Motor neuron (in vitro differentiated cells): ENCODE data around the gene MLLT3. TPM values are rescaled to one million over a fixed set of nuclear protein-coding genes. Genes with fewer than 3 reads are reported as not detected.
A peak's percentile ranks its signal among the peaks of the same experiment; 100 is the strongest.

Source experiments
- ATAC-seq, 8 experiments: fragments of 200-7000 bp; cut with Tn5 transposase; replicated peaks in 6 of 8; 2 replicates each; pipeline ENCODE4 v1.8.0; 2021; ENCODE audit warnings: mild to moderate bottlenecking in 8 of 8, moderate library complexity in 8 of 8
- H3K27ac ChIP-seq, 2 donors: fragments of 250-450 bp; sonication (Bioruptor Pico); 2 replicates each; pipeline ENCODE4 v1.9.0; 2021; ENCODE audit warnings: antibody characterized with exemption in 2 of 2, mild to moderate bottlenecking in 2 of 2, moderate library complexity in 1 of 2
- H3K4me1 ChIP-seq, 2 donors: fragments of 250-450 bp; sonication (Bioruptor Pico); replicated peaks in 1 of 2; 2 replicates each; pipeline ENCODE4 v1.6.1; 2021; ENCODE audit warnings: antibody characterized with exemption in 2 of 2, mild to moderate bottlenecking in 2 of 2, moderate library complexity in 1 of 2
- H3K4me3 ChIP-seq, 5 donors: fragments of 250-450 bp; sonication (Bioruptor Pico); 2 replicates each; pipeline ENCODE4 v1.9.0; 2021; ENCODE audit warnings: antibody characterized with exemption in 5 of 5, mild to moderate bottlenecking in 5 of 5, moderate library complexity in 4 of 5
- WGBS, 10 experiments: fragments of 450-650 bp; shearing (Covaris generic); methylation state at CpG; one replicate each; pipeline ENCODE4 v1.0.0; 2022; 5-methylcytosine and 5-hydroxymethylcytosine counted together
- in situ Hi-C, 9 experiments: fragments of 400-800 bp; cut with MboI; loops; one replicate each; pipeline ENCODE4 v1.15.0; 2021; ENCODE audit warnings: low sequenced_read_pairs in 9 of 9, low pct_unique_long_range_greater_than_20kb in 2 of 9; ENCODE audit not compliant: unreplicated experiment in 9 of 9
- total RNA-seq, 8 experiments: library from RNA; unstranded; fragments of 300-600 nt; gene quantifications; 2 replicates each; pipeline versions ENCODE4 v1.2.3 to v1.2.4, GENCODE V29; 2022

Gene MLLT3
- total RNA-seq, 8 experiments from 2014 or later, result 10.8 to 63.2 (median 31.6) TPM

- Histone ChIP-seq H3K4me3 (no peak overlapping the region), H3K27ac (no peak overlapping the region), H3K4me1 (no peaks in the 10 kb centered on the region)
- in situ Hi-C loops, result loop anchor here in 4 of 9 experiments (25.0 kb wide), 3 partner anchors 288 to 712 kb away; no protein-coding TSS in a partner anchor
- no peak for ATAC-seq
- WGBS, 10 experiments, result 50 to 100% (median 78%) methylated on average over 1 of the region's 1 CpG
Observed at GRCh38 chr9:20649381-20649780, 27.1 kb upstream of the MLLT3 start.

DNA sequence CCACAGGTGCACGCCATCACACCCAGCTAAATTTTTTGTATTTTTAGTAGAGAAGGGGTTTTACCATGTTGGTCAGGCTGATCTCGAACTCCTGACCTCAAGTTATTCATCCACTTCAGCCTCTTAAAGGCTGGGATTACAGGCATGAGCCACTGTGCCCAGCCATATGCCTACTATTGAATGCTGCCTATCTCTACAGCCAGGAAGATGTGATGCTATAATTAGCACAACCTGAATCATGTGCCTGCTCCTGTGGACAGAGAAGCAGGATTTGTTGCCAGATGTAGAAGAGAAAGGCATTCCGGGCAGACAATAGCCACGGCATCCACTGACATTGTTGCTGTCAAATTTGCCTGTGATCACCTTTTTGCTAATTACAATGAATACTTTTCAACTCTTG lies 24.4 kb upstream of the MLLT3 start:
- ATAC-seq, result peak in 3 of 8 experiments; percentile 35 to 62 (median 60)
- 50 to 100% (median 86%) methylated on average over 1 to 4 of the region's 4 CpGs; no CpG with 5 or more reads in 2 of the 10 experiments for WGBS, 10 experiments
- in situ Hi-C loops, result loop anchor here in 4 of 9 experiments (25.0 kb wide), 3 partner anchors 291 to 709 kb away; no protein-coding TSS in a partner anchor
- H3K4me1 ChIP-seq, result no peaks in the 10 kb centered on the region
- no peak overlapping the region for H3K27ac ChIP-seq
- no peak overlapping the region for H3K4me3 ChIP-seq

- in situ Hi-C loops, result loop anchor here in 4 of 9 experiments (25.0 kb wide), 3 partner anchors 294 to 706 kb away; no protein-coding TSS in a partner anchor
- WGBS, 10 experiments, result 0 to 100% (median 94%) methylated on average over 1 to 3 of the region's 3 CpGs; no CpG with 5 or more reads in 7 of the 10 experiments
- Histone ChIP-seq H3K4me1 (no peaks in the 10 kb centered on the region), H3K27ac (no peak overlapping the region), H3K4me3 (no peak overlapping the region)
- ATAC-seq, result peak in 3 of 8 experiments; percentile 55 to 81 (median 70)
Observed at GRCh38 chr9:20643660-20644059, 21.4 kb upstream of the MLLT3 start.

- Histone ChIP-seq H3K4me3 (no peak overlapping the region), H3K4me1 (peaks cover 0 to 2% of the 10 kb centered on the region in 2 donors), H3K27ac (no peak overlapping the region)
- WGBS, 10 experiments, result 0 to 100% (median 50%) methylated on average over 1 of the region's 1 CpG; no CpG with 5 or more reads in 4 of the 10 experiments
- in situ Hi-C loops, result loop anchor here in 4 of 9 experiments (25.0 kb wide), 3 partner anchors 295 to 705 kb away; no protein-coding TSS in a partner anchor
- ATAC-seq, result no peak
Observed at GRCh38 chr9:20642045-20642444, 19.7 kb upstream of the MLLT3 start.

DNA sequence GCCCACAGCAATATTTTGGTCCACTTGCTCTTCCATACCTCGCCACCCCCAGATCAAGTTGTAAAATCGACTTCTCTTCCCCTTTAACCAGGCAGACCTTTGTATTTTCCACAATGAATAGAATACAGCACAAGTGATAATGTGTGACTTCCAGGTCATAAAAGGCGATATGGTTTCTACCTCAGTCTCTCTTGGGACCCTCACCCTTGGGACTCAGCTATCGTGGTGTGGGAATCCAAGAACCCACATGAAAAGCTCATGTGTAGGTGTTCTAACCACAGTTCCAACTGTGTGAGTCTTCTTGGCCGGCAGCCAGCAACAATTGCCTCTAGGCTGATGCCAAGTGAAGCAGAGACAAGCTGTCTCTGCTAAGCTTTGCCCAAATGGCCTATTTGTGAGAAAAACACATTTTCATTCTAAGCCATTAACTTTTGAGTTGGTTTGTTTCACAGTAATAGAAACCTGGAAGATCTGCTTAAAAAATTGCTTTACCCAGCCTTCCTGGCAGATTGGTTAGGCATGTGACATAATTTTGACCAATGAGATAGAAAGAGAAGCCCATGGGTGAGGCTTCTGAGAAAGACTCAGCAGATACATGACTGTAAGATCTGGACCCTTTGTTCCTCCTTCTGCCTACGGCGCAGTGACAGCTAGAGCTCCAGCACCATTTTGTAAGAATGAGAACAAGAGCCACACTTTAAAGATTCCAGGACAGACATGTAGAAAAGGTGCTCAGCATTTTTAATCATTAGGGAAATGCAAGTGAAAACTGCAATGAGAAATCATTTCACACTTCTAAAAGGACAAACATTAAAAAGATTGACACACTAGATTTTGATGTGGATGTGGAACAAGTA lies 18.3 kb upstream of the MLLT3 start:
- no peak overlapping the region for H3K4me3 ChIP-seq
- 64 to 100% (median 86%) methylated on average over 1 to 6 of the region's 7 CpGs; no CpG with 5 or more reads in 1 of the 10 experiments for WGBS, 10 experiments
- ATAC-seq, result peak in 2 of 8 experiments; percentile 22 to 26
- peaks cover 0 to 5% of the 10 kb centered on the region in 2 donors for H3K4me1 ChIP-seq
- in situ Hi-C loops, result loop anchor here in 4 of 9 experiments (25.0 kb wide), 3 partner anchors 297 to 703 kb away; no protein-coding TSS in a partner anchor
- no peak overlapping the region for H3K27ac ChIP-seq

- peaks cover 0 to 5% of the 10 kb centered on the region in 2 donors for H3K4me1 ChIP-seq
- in situ Hi-C loops, result loop anchor here in 4 of 9 experiments (25.0 kb wide), 3 partner anchors 300 to 700 kb away; no protein-coding TSS in a partner anchor
- no peak overlapping the region for H3K4me3 ChIP-seq
- WGBS, 10 experiments, result 43 to 67% (median 58%) methylated on average over 1 to 3 of the region's 3 CpGs; no CpG with 5 or more reads in 2 of the 10 experiments
- peak; percentile 22 to 91 (median 57) for ATAC-seq
- no peak overlapping the region for H3K27ac ChIP-seq
Observed at GRCh38 chr9:20636888-20637440, 14.7 kb upstream of the MLLT3 start.

GRCh38 chr9:20634895-20635294 lies 12.6 kb upstream of the MLLT3 start:
- ATAC-seq, result no peak
- Histone ChIP-seq H3K4me3 (no peak overlapping the region), H3K4me1 (peaks cover 0 to 10% of the 10 kb centered on the region in 2 donors), H3K27ac (no peak overlapping the region)
- in situ Hi-C loops, result loop anchor here in 4 of 9 experiments (25.0 kb wide), 3 partner anchors 302 to 698 kb away; no protein-coding TSS in a partner anchor
- 37 to 100% (median 68%) methylated on average over 1 to 4 of the region's 4 CpGs; no CpG with 5 or more reads in 1 of the 10 experiments for WGBS, 10 experiments

GRCh38 chr9:20632705-20633104 lies 10.4 kb upstream of the MLLT3 start:
- Histone ChIP-seq H3K4me3 (no peak overlapping the region), H3K4me1 (peaks cover 0 to 10% of the 10 kb centered on the region in 2 donors), H3K27ac (no peak overlapping the region)
- in situ Hi-C loops, result loop anchor here in 4 of 9 experiments (25.0 kb wide), 3 partner anchors 305 to 695 kb away; no protein-coding TSS in a partner anchor
- WGBS, 10 experiments, result 20 to 100% (median 83%) methylated on average over 1 to 2 of the region's 2 CpGs; no CpG with 5 or more reads in 1 of the 10 experiments
- no peak for ATAC-seq

- WGBS, 10 experiments, result 52 to 100% (median 71%) methylated on average over 1 to 4 of the region's 4 CpGs
- no peak overlapping the region for H3K4me3 ChIP-seq
- peak in 1 of 8 experiments; percentile 41 for ATAC-seq
- in situ Hi-C loops, result loop anchor here in 4 of 9 experiments (25.0 kb wide), 3 partner anchors 307 to 693 kb away; no protein-coding TSS in a partner anchor
- H3K27ac ChIP-seq, result no peak overlapping the region
- H3K4me1 ChIP-seq, result peaks cover 0 to 5% of the 10 kb centered on the region in 2 donors
Observed at GRCh38 chr9:20630241-20630943, 8.1 kb upstream of the MLLT3 start.

- peaks cover 0 to 2% of the 10 kb centered on the region in 2 donors for H3K4me1 ChIP-seq
- 50 to 96% (median 70%) methylated on average over 1 to 2 of the region's 2 CpGs; no CpG with 5 or more reads in 1 of the 10 experiments for WGBS, 10 experiments
- peak overlapping the region in 2 of 5 donors; percentile 26 to 70 for H3K4me3 ChIP-seq
- in situ Hi-C loops, result loop anchor here in 5 of 9 experiments (10.0 to 25.0 kb wide), 5 partner anchors 310 to 688 kb away; no protein-coding TSS in a partner anchor
- no peak overlapping the region for H3K27ac ChIP-seq
- no peak for ATAC-seq
Observed at GRCh38 chr9:20625003-20625349, 2.7 kb upstream of the MLLT3 start.

GRCh38 chr9:20624201-20625002 lies 2.1 kb upstream of the MLLT3 start:
- 7 to 51% (median 16%) methylated on average over 5 to 21 of the region's 21 CpGs; no CpG with 5 or more reads in 1 of the 10 experiments for WGBS, 10 experiments
- Histone ChIP-seq H3K4me1 (peaks cover 0 to 4% of the 10 kb centered on the region in 2 donors), H3K4me3 (peak overlapping the region; percentile 13 to 71 (median 57)), H3K27ac (no peak overlapping the region)
- in situ Hi-C loops, result loop anchor here in 5 of 9 experiments (10.0 to 25.0 kb wide), 6 partner anchors 262 to 687 kb away; no protein-coding TSS in a partner anchor
- no peak for ATAC-seq
